Fibroblast of pulmonary artery (primary cell): Measurements from ENCODE around the gene PLXDC2.

ENCODE experiments used
- DNase-seq: peaks from one replicate; pipeline ENCODE4 v3.0.0-alpha.2; 2010; ENCODE audit warnings: low read depth
- H3K4me3 ChIP-seq: replicated peaks from 2 replicates; pipeline ENCODE4 v1.5.1; 2011; ENCODE audit warnings: low read depth, mild to moderate bottlenecking, control low read depth, low read length, moderate library complexity
- CTCF ChIP-seq: IDR thresholded peaks from 2 replicates; pipeline ENCODE4 v1.5.1; 2011; ENCODE audit warnings: mild to moderate bottlenecking, control low read depth, low read length, inconsistent platforms; ENCODE audit errors: missing control alignments

Gene PLXDC2

DNA sequence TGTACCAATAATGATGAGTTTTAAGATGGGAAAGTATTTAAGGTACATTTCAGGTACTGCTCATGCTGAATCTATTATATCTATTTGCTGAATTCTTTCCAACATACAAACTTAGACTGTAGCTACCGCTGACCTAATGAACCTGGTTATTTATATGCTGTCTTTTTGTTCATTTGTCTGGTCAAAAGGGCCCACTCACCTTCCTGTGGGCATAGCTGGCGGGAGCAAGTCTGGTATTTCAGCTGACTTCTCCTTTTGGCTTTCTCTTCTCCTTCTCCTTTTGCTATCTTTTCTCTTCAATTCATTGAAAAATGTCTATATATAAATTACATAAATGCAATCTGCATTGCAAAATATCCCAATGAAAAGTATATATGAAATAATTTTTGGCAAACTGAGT is 9.5 kb downstream of the PLXDC2 start:
- no peak overlapping the region for H3K4me3 ChIP-seq
- TF ChIP-seq CTCF: no peak
- DNase-seq: no peak

GRCh38 chr10:19826712-19827111 is 10.5 kb downstream of the PLXDC2 start:
- TF ChIP-seq CTCF: no peak
- no peak overlapping the region for H3K4me3 ChIP-seq
- peak; percentile 75 for DNase-seq

- peak; percentile 71 for DNase-seq
- TF ChIP-seq CTCF: no peak
- no peak overlapping the region for H3K4me3 ChIP-seq
Measured at GRCh38 chr10:19828278-19829049, 12.2 kb downstream of the PLXDC2 start.

DNA sequence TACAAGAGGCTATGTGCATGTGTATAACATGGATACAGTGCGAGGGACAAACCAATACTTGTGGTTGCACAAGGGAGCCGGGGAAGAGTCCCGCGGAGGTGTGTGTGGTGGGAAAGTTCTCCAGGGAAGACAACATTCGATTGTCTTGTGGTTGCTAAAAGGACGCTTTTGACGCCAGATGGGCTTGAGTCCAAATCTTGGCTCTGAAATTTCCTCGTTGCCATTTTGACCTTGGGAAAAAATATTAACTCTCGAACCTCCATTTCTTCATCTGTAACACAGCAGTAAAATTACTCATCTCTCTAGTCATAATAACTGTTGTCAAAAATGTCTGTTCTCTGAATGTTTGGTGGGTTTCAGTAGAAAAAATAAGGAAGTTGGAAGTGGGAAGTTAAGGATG is 16.5 kb downstream of the PLXDC2 start:
- no peak overlapping the region for H3K4me3 ChIP-seq
- no peak for DNase-seq
- TF ChIP-seq CTCF: no peak

DNA sequence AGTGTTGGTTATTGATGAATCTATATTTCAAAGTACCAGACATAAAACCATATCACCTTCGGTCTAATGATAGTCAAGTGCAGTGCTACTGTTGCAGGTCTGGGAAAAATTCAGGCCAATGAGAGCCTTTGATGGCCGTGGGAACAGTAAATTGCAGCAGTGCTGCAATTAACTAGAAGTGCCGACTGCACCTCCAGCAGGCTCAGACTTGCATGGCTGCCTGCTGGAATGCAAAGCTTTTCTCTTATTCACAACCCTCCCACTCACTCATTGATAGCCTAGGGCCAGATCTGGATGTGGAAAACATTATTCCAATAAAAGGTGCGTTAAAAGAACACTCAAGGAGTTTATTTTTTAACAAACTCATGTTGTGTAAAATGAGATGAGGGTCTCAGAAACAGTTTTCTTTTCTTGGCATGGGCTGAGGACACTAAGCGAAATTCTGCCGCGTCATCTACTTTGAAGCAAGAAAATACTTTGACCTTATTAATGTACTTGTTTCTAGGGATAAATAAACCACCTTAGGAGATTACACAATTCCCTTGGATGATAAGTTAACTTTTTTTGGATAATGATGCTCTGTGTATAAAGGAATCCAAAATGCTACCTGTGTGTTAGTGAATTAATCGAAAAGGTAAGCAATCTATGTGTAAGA is 17.1 kb downstream of the PLXDC2 start:
- no peak for TF ChIP-seq CTCF
- DNase-seq: no peak
- H3K4me3 ChIP-seq: no peak overlapping the region

GRCh38 chr10:19835952-19836351 is 19.7 kb downstream of the PLXDC2 start:
- TF ChIP-seq CTCF: no peak
- no peak for DNase-seq
- no peak overlapping the region for H3K4me3 ChIP-seq
